ENCODE data around the gene ARG2. TPM values are rescaled to one million over a fixed set of nuclear protein-coding genes. Genes with fewer than 3 reads are reported as not detected.

The ARG2 gene
- total and polyA plus RNA-seq, 2 experiments from 2014 or later, result 29.0 to 35.0 TPM

DNA sequence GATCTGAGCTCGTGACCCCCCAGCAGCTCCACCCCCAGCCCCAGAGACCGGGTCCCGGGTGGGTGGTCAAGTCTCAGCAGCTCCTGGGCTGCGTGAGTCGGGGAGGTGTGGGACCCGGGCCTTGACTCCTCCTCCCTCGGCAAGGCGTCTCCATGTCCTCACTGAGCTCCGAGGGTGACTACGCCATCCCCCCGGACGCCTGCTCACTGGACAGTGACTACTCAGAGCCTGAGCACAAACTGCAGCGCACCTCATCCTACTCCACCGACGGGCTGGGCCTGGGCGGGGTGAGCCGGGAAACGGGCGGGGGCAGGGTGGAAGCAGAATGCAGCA lies 47.8 kb upstream of the ARG2 start:
- H3K9me3 ChIP-seq (ENCODE audit: low read depth), result no peaks in the 10 kb centered on the region
- DNase-seq (ENCODE audit: low spot score), result no peak
- H3K4me2 ChIP-seq, result no peak overlapping the region
- TF ChIP-seq EZH2phosphoT487 (IDR thresholded peaks at IDR 0.05; ENCODE audit: low read depth, severe bottlenecking, unreplicated experiment) (no peak), EZH2 (IDR thresholded peaks at IDR 0.05; ENCODE audit: borderline replicate concordance) (no peak)
- TF ChIP-seq, protein P1, sequence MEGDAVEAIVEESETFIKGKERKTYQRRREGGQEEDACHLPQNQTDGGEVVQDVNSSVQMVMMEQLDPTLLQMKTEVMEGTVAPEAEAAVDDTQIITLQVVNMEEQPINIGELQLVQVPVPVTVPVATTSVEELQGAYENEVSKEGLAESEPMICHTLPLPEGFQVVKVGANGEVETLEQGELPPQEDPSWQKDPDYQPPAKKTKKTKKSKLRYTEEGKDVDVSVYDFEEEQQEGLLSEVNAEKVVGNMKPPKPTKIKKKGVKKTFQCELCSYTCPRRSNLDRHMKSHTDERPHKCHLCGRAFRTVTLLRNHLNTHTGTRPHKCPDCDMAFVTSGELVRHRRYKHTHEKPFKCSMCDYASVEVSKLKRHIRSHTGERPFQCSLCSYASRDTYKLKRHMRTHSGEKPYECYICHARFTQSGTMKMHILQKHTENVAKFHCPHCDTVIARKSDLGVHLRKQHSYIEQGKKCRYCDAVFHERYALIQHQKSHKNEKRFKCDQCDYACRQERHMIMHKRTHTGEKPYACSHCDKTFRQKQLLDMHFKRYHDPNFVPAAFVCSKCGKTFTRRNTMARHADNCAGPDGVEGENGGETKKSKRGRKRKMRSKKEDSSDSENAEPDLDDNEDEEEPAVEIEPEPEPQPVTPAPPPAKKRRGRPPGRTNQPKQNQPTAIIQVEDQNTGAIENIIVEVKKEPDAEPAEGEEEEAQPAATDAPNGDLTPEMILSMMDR (IDR thresholded peaks at IDR 0.05; ENCODE audit: poor library complexity), result no peak
- no peak overlapping the region for H2AFZ ChIP-seq
- WGBS (ENCODE audit: low lambda C conversion rate, missing lambda C conversion rate), result 89% methylated on average over 10 of the region's 19 CpGs
- H4K20me1 ChIP-seq (ENCODE audit: insufficient read depth, poor library complexity, severe bottlenecking), result no peaks in the 10 kb centered on the region
- H3K79me2 ChIP-seq, result no peaks in the 10 kb centered on the region
- no peak overlapping the region for H3K27ac ChIP-seq
- H3K4me1 ChIP-seq (ENCODE audit: insufficient read depth), result peaks cover 13% of the 10 kb centered on the region
- H3K27me3 ChIP-seq, result no peaks in the 10 kb centered on the region
- no peaks in the 10 kb centered on the region for H3K9me2 ChIP-seq (replicated peaks; ENCODE audit: insufficient read depth)
- H3K4me3 ChIP-seq, result no peak overlapping the region
- H3K36me3 ChIP-seq (replicated peaks; ENCODE audit: insufficient read depth, low read depth), result no peaks in the 10 kb centered on the region

DNA sequence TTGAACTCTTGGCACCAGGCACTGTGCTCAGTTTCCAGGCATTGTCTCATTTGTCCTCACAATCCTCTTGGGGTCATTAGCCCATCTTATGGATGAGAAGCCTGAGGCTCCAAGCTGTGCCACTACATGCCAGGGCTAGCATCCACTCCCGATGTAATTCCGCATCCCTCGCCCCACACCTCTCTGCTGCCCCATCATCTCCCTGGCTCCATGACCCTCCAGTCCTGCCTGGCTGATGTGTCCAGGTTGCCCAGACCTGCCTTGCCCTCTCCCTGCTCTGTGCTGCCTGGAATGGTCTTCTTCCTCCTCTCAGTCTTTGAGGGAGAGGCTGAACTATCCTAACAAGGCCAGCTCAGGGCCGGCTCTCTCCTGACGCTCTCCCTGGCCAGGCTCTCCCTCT lies 47.1 kb upstream of the ARG2 start:
- 91% methylated on average over 5 of the region's 5 CpGs for WGBS (ENCODE audit: low lambda C conversion rate, missing lambda C conversion rate)

DNA sequence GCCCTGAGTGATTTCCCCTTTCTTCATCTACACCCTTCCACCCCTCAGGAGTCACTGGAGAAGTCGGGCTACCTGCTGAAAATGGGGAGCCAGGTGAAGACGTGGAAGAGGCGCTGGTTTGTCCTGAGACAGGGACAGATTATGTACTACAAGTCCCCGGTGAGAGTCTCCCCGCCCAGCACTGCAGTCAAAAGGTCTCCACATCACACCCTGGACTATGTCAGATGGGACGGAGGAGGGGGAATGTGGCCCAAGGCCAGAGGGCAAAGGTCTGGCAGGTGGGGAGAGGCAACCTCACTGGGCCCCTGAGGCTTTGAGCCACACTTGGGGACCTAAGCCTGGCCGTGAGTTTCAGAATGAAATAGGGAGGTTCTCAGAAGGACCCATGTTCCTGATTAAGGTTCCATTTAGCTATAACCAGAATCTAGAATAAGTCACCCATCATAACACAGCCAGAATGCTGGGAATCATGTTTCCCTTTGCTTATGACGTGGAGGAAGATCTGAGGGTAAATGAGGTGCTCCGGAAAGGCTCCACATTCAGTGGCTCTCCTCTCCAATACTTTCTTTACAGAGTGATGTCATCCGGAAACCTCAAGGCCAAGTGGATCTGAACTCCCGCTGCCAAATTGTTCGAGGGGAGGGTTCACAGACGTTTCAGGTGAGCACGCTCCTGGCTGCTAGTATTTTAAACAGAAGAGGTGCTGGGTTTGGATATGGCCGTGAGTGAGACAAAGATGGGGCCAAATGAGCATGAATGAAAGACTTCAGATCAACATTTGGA lies 46.3 kb upstream of the ARG2 start:
- Histone ChIP-seq H3K36me3 (replicated peaks; ENCODE audit: insufficient read depth, low read depth) (no peaks in the 10 kb centered on the region), H3K9me3 (ENCODE audit: low read depth) (no peaks in the 10 kb centered on the region), H3K79me2 (no peaks in the 10 kb centered on the region), H3K4me2 (no peak overlapping the region), H3K4me3 (no peak overlapping the region), H2AFZ (no peak overlapping the region), H3K27me3 (no peaks in the 10 kb centered on the region), H3K4me1 (ENCODE audit: insufficient read depth) (no peaks in the 10 kb centered on the region), H4K20me1 (ENCODE audit: insufficient read depth, poor library complexity, severe bottlenecking) (no peaks in the 10 kb centered on the region), H3K9me2 (replicated peaks; ENCODE audit: insufficient read depth) (no peaks in the 10 kb centered on the region), H3K27ac (no peak overlapping the region)
- TF ChIP-seq EZH2 (IDR thresholded peaks at IDR 0.05; ENCODE audit: borderline replicate concordance), result no peak
- WGBS (ENCODE audit: low lambda C conversion rate, missing lambda C conversion rate), result 86% methylated on average over 15 of the region's 15 CpGs
- DNase-seq (ENCODE audit: low spot score), result no peak

More for the DNA sequence above, 47.1 kb upstream of the ARG2 start:
- peaks cover 6% of the 10 kb centered on the region for H3K4me1 ChIP-seq (ENCODE audit: insufficient read depth)
- H3K4me3 ChIP-seq, result no peak overlapping the region
- no peaks in the 10 kb centered on the region for H3K9me2 ChIP-seq (replicated peaks; ENCODE audit: insufficient read depth)
- no peaks in the 10 kb centered on the region for H3K9me3 ChIP-seq (ENCODE audit: low read depth)
- H2AFZ ChIP-seq, result no peak overlapping the region
- no peaks in the 10 kb centered on the region for H3K27me3 ChIP-seq
- no peak overlapping the region for H3K27ac ChIP-seq
- H3K36me3 ChIP-seq (replicated peaks; ENCODE audit: insufficient read depth, low read depth), result no peaks in the 10 kb centered on the region
- H3K4me2 ChIP-seq, result no peak overlapping the region
- H4K20me1 ChIP-seq (ENCODE audit: insufficient read depth, poor library complexity, severe bottlenecking), result no peaks in the 10 kb centered on the region
- TF ChIP-seq EZH2 (IDR thresholded peaks at IDR 0.05; ENCODE audit: borderline replicate concordance) (no peak), EZH2phosphoT487 (IDR thresholded peaks at IDR 0.05; ENCODE audit: low read depth, severe bottlenecking, unreplicated experiment) (no peak)
- TF ChIP-seq, protein P1 (IDR thresholded peaks at IDR 0.05; ENCODE audit: poor library complexity), result no peak
- H3K79me2 ChIP-seq, result no peaks in the 10 kb centered on the region
- DNase-seq (ENCODE audit: low spot score), result no peak

GRCh38 chr14:67574156-67574555 lies 45.6 kb upstream of the ARG2 start:
- no peaks in the 10 kb centered on the region for H3K9me3 ChIP-seq (ENCODE audit: low read depth)
- no peak overlapping the region for H2AFZ ChIP-seq
- no peak for DNase-seq (ENCODE audit: low spot score)
- H3K27me3 ChIP-seq, result no peaks in the 10 kb centered on the region
- no peak overlapping the region for H3K27ac ChIP-seq
- no peak overlapping the region for H3K4me3 ChIP-seq
- H3K79me2 ChIP-seq, result no peaks in the 10 kb centered on the region
- H3K4me1 ChIP-seq (ENCODE audit: insufficient read depth), result no peaks in the 10 kb centered on the region
- no peak overlapping the region for H3K4me2 ChIP-seq
- H4K20me1 ChIP-seq (ENCODE audit: insufficient read depth, poor library complexity, severe bottlenecking), result no peaks in the 10 kb centered on the region
- H3K9me2 ChIP-seq (replicated peaks; ENCODE audit: insufficient read depth), result no peaks in the 10 kb centered on the region
- H3K36me3 ChIP-seq (replicated peaks; ENCODE audit: insufficient read depth, low read depth), result no peaks in the 10 kb centered on the region
- WGBS (ENCODE audit: low lambda C conversion rate, missing lambda C conversion rate), result 90% methylated on average over 14 of the region's 14 CpGs
- no peak for TF ChIP-seq EZH2phosphoT487 (IDR thresholded peaks at IDR 0.05; ENCODE audit: low read depth, severe bottlenecking, unreplicated experiment)
- TF ChIP-seq, protein P1 (IDR thresholded peaks at IDR 0.05; ENCODE audit: poor library complexity), result no peak
- no peak for TF ChIP-seq EZH2 (IDR thresholded peaks at IDR 0.05; ENCODE audit: borderline replicate concordance)
